G401 (cell line): ENCODE results near the gene MTG1. TPM values are rescaled to one million over a fixed set of nuclear protein-coding genes. Genes with fewer than 3 reads are reported as not detected.
"Not testable (repeated sequence)": the region's sequence is repeated elsewhere in the genome, so short reads cannot be mapped to it uniquely, and the experiment has no call there.

ENCODE experiments used
- DNase-seq: peaks from one replicate; pipeline ENCODE4 v3.0.0-alpha.2; 2015; ENCODE audit warnings: low spot score
- in situ Hi-C: cut with HindIII; loops from 2 replicates; pipeline ENCODE4 v1.10.0; 2016; ENCODE audit warnings: low sequenced_read_pairs, mixed read lengths
- total RNA-seq: library from RNA; depleted of rRNA; stranded (reverse); fragments of >200 nt; shearing (Covaris generic); gene quantifications from 2 replicates; pipeline ENCODE4 v1.2.3, GENCODE V29; 2014

MTG1 gene
- total RNA-seq, 1 experiment from 2014 or later = 66.8 TPM

DNA sequence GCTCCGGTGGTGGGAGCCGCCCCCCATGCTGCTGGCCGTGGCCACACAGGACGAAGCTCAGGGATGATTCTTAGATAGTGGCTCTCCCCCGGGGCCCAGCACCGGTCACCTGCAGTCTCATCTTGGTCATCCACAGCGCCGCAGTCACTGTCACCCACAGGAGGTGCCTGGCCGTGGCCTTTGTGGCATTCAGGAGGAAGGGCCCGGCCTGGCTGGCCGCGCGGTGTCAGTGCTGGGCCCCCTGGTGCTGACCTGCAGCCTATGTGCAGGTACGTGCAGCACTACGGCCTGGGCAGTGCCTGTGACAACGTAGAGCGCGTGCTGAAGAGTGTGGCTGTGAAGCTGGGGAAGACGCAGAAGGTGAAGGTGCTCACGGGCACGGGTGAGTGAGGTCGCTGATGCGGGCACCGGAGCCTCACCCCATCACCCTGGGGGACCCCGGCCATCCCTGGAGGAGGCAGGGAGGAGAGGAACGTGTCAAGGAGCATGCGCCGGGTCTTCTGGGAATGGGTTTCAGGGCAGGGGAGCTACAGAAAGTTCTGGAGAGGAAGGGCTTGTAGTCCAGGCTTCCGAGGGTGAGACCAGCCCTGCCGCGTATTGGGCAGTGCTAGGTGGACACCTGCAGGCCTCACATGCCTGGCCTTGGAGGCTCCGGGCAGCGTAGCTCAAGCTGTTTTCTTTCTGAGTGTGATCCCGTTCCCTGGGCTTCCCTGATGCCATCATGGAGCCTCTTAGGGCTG lies 25.4 kb downstream of the MTG1 start:
- in situ Hi-C loops = no loop called here

DNA sequence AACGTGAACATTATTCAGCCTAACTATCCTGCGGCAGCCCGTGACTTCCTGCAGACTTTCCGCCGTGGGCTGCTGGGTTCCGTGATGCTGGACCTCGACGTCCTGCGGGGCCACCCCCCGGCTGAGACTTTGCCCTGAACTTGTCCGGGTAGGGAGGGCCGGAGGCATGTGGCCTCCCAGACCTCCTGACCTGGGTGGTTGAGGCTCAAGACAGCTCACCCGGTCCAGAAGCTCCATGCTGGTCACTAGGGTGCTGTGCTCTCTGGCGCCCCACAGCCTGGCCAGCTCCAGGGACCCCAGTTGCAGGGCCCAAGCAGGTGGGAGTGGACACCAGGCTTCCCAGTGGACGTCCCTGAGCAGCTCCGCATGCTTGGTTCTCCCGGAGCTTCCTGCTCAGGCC lies 26.1 kb downstream of the MTG1 start:
- in situ Hi-C loops = no loop called here
- DNase-seq = no peak

More for the DNA sequence above, 25.4 kb downstream of the MTG1 start:
- DNase-seq = no peak

DNA sequence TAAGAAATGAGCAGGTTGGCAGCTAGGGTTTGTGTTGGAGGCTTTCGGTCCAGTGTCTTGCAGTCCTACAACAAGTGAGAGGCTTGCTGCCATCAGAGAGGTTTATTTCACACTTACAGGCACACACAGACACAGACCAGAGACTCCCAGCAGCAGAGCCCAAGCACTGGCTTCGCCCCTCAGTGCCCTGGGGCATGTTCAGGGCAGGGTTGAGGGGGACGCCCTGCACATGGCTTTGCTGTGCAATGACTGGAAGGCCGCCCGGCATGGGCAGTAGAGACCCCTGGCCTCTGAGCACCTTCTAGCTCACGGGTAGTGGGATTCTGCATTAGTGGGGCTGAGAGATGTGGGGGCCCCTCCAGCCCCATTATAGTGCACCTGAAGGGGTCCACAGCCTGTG lies 26.6 kb downstream of the MTG1 start:
- in situ Hi-C loops = no loop called here
- no peak for DNase-seq

- in situ Hi-C loops = no loop called here
- no peak for DNase-seq
Observed at GRCh38 chr10:133421336-133422222, 27.6 kb downstream of the MTG1 start.

DNA sequence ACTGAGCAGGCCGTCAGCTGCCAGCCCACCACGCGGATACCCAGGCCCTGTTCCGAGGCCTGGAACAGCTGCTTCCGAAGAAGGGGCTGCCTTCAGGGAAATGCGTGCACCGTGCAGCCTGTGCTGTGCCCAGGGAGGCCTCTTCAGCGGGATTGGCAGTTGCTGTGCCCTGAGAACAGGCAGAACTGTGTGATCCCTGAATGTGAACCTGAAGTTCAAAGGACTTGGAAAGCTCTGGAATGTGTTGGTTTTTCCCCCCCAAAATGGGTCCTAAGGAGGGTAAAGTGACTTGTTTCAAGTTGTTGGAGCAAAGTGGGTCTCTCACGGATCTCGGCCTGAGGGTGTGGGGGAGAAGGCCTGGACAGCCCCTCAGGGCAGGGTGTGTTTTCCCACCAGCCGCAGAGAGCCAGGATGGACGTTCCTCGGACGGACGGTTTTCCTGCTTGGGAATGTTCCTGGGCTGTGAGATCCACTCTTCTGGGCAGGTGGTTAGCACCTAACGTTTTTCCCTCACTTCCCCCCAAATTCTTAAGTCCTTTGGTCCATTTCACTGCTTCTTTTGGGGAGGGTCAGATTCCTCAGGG lies 28.4 kb downstream of the MTG1 start:
- in situ Hi-C loops = no loop called here
- no peak for DNase-seq

DNA sequence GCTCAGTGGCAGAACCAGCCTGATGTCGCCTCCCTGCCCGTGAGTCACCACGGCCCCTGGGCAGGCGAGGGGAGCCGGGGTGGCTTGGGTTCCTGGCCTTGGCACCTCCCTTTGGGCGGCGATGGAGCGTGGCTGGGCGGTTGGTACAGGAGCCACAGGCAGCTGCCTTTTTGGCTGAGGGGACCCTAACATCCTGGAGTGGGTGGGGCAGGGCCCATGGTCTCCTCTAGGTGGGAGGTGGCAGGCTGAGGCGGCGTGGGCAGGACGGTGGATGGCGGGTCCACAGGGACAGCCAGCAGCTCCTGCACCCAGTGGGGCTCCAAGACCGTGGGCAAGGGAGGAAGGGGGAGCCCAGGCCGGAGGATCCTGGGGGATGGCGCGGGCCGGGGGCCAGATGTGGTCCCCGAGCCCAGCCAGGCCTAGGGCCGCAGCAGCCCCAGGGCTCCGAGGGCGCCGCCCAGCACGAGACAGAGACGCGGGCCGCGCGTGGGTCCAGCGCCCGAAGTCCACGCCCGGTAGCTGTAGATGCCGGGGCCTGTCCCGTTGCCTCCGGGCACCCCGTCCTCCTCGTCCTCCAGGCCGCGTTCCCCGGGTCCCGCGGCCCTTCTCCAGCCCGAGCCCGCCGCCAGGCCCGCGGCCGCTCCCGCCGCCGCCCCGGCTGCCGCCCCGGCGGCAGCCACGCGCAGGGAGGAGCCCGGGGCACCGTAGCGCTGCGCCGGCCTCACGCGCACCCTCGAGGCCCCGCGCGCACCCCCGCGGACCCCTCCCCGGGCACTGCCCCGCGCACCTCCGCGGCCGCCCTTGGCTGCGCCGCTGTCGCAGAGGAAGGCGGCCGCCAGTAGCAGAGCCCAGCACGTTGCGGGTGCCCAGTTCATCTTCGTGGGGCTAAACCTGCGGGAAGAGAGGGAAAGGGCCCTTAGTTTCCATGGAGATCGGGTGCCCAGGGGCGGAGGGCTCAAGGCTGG lies 29.1 kb downstream of the MTG1 start:
- in situ Hi-C loops = no loop called here
- peak; percentile 32 for DNase-seq

DNA sequence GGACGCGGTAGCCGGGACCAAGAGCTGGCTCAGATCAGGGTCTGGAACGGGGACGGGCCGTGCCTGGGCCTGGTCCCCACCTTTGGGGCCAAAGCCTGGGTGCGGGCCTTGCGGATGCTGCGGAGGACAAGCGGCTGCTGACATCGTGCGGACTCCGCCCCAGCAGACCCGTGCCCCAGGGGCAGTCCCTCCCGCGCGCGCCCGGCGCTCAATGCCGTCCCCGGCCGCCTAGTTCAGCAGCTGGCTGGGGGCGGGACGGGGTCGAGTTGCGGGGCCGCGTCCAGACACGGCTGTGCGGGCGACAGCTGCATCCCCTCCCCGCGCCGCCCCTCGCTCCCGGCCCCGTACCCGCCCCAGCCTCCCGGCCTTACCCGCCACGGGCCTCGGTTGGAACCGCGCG lies 30.1 kb downstream of the MTG1 start:
- in situ Hi-C loops, DNase-seq: not testable (repeated sequence)

DNA sequence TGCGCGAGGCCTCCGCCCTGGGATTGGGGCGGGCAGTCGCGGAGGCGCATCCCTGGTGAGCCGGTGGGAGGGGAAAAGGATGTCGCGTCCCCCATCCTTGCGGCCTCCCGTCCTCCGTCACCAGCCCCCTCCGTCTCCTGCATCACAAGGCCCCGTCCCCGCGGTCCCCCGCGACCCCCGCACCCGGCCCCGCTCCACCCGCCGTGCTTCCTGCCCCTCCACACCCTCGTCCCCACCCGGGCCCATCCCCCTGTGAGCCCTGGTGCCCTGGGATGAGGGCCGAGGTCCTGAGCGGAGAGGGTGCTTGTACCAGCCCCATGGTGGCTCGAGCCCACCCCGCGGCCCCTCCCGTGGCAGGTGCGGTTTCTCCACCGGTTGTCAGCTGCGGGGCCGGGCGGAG lies 30.6 kb downstream of the MTG1 start, which contains the start of gene SPRN:
Gene SPRN (minus strand): TSS at position 25 of the 400 bp plus-strand sequence. CDS start 944 bp downstream, outside the sequence.
- DNase-seq, in situ Hi-C loops: not testable (repeated sequence)

- in situ Hi-C loops, DNase-seq: not testable (repeated sequence)
Observed at GRCh38 chr10:133429571-133429970, 35.6 kb downstream of the MTG1 start.

- DNase-seq, in situ Hi-C loops: not testable (repeated sequence)
Observed at GRCh38 chr10:133431888-133432613, 38.1 kb downstream of the MTG1 start.

DNA sequence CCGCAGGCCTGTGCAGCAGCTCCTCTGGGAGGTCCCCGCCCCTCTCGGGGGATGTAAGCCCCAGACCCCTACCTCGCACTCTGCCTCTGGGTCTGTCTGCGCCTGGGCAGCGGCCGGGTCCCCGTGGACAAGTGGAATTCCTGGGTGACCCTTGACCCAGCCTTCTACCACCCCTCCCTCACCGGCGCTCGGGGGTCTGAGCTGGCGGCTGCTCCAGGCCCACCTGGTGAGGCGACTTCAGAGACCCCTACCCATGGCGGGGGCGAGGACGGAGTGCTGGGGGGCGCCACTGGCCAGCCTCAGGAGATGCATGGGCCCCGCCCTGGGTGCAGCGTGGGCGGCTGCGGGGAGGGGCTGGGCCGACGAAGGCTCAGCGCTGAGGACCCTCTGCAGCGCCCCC lies 38.8 kb downstream of the MTG1 start:
- DNase-seq, in situ Hi-C loops: not testable (repeated sequence)

GRCh38 chr10:133438711-133439273 lies 44.8 kb downstream of the MTG1 start:
- peak; percentile 54 for DNase-seq
- in situ Hi-C loops = no loop called here

DNA sequence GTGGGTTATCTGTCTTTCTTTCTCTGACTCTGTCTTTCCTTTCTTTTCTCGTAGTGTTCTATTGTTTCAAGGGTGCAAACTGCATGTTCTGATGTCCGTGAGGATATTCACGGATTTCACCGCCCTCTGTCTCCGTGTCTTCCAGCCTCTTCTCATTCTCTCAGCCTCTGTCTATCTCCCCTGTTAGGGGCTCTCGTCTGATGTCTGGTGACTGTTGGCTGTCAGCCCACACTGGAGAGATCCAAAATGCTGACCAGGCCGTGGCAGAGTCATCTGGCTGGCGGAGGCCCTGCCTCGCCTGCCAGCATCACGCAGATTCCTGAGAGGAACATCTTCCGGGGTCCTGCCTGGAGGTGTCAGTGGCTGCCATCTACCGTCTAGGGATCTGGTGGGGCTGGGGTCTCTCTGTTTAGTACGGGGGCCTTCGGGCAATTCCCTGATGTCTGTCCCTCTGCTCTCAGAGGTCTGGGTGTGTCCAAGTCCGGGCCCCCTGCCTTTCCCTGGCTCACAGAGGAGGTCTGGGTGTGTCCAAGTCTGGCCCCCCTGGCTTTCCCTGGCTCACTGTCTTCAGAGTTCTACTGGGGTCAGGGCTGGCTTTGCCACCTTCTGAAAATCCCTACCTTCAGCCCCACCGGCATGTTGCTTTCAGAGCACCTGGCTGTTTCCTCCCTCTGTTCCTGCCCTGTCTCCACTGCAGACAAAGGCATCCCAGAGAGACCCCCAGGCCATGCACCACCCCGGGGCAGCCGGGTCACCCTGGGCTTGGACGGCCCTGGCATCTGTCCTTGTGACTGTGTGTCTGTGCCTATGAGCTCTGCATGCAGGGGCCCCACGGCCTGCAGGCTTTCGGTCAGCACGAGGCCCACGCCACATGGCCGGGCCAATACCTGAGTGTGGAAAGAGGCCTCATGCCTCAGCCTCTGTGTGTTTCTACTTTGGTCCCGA lies 45.8 kb downstream of the MTG1 start:
- DNase-seq = peak; percentile 4
- in situ Hi-C loops = no loop called here

- in situ Hi-C loops = no loop called here
- no peak for DNase-seq
Observed at GRCh38 chr10:133440633-133441285, 46.8 kb downstream of the MTG1 start.

- DNase-seq, in situ Hi-C loops: not testable (repeated sequence)
Observed at GRCh38 chr10:133441356-133441755, 47.4 kb downstream of the MTG1 start.

DNA sequence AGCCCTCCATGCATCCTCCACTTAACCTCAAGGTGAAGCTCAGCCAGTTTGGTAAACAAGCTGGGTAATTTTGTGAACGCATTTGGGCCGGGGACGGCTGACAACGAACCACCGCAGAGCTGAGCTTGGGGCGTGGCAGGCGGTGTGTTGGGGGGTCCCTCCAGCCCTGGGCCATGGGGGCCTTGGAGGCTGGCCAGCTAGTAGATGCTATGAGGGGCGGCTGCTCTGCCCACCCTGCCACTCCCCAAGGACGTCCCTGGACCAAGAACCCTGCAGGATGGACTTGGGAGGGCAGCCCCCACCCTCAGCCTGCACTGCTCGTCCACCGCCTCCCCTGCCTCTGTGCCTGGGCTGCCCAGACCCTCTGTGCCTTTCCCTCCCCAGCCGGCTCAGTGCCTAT lies 47.8 kb downstream of the MTG1 start:
- in situ Hi-C loops = no loop called here
- no peak for DNase-seq
